HG03457 (cell line): Measurements from ENCODE around the gene PEX16.
A peak's percentile ranks its signal among the peaks of the same experiment; 100 is the strongest.
"Not testable (repeated sequence)": the region's sequence is repeated elsewhere in the genome, so short reads cannot be mapped to it uniquely, and the experiment has no call there.

Experiments
- ATAC-seq: cut with Tn5 transposase; IDR thresholded peaks from one replicate; pipeline ENCODE4 v1.9.1; 2021; ENCODE audit warnings: moderate number of reproducible peaks; ENCODE audit not compliant: unreplicated experiment

PEX16 gene

DNA sequence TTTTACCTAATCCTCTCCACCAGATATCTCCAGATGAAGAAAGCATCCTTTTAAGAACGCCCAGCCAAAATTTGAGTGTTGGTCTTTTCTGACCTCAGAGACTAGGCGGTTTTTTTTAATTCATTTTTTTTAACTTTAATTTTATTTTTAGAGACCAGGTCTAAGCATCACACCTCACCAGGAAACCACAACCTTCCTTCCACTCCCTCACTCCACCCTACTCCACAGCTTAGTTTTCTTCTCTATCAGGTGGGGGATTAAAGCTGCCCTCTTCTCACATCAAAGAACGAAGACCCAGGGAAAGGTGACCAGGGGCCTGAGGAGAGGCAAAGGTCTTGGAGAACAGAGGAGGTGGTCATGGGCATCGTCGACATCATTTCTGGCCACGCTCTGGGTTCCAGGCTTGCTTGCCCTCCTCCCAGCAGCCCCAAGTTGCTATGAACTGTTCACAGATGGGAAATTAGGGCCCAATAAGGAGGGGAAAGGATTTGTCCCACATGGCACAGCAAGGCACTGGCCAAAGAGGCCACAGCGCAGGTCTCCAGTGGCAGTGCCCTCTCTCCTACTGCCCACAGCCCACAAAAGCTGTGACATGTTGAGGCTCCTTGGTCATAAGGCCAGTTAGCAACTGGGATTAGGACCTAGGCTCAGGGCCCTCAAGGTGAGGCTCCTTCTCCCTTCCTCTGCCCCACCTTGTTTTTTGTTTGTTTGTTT, 1.4 kb upstream of the PEX16 start:
- ATAC-seq, result no peak

DNA sequence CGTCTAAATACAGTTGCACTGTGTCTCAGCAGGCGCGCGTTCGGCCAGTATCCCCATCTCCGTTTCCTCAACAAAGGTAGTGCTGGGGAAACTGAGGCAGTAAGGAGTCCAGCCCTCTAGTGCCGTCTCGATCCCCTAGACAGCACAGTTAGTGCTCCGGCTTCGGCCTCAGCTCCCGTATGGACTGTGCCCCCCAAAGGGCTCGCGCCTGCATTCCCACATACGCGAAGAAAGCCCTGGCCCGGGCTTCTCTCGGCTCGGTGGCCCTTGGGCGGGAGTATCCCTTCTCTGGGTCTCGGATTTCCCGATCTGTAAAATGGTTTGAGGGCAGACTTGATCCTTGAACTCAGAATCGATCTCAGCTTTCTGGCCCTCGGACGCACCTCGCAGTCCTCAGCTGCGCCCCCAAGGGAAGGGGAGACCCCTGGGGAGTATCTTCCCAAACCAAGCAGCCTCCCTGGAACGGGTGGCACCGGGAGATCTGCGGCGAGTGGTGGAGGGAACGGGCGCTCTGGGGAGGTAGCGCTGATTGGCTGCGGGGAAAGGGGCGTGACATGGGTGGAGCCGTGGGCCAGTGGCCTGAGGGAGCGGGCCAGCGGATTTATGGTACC, 759 bp upstream of the PEX16 start:
- ATAC-seq, result peak; percentile 35

DNA sequence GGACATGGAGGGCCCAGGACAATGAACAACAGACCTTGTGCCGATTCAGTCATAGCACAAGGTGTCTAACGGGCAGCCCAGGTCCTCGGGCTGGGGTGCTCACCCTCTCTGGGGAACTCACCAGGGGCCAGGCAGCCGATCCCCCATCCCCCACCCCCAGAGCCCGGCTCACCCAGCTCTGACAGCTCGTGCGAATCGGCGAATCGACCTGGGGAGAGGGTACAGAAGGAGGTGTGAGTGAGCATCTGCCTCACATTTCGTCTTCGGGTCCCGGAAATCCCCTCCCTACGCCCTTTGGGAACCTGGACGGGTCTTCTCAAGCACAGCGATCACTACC, 423 bp downstream of the PEX16 start:
- ATAC-seq, result peak; percentile 6

DNA sequence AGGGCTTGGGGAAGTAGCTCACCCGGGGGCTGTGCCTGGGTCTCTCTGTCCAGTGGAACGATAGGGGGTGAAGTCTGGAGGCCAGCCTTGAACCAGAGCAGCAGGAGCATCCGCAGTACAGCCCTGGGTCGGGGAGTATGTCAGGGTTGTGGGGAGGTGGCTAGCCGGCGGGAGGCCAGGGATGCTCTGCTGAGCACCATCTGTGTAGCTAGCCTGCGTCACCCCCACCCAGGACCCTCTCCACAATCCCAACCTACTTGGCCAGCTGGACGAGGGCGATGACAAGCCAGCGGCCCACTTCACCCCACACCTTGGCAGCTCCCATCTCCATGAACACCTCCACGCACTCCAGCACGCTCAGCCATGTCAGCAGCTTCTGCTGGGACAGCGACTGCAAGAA, 2.2 kb downstream of the PEX16 start:
- ATAC-seq, result no peak

DNA sequence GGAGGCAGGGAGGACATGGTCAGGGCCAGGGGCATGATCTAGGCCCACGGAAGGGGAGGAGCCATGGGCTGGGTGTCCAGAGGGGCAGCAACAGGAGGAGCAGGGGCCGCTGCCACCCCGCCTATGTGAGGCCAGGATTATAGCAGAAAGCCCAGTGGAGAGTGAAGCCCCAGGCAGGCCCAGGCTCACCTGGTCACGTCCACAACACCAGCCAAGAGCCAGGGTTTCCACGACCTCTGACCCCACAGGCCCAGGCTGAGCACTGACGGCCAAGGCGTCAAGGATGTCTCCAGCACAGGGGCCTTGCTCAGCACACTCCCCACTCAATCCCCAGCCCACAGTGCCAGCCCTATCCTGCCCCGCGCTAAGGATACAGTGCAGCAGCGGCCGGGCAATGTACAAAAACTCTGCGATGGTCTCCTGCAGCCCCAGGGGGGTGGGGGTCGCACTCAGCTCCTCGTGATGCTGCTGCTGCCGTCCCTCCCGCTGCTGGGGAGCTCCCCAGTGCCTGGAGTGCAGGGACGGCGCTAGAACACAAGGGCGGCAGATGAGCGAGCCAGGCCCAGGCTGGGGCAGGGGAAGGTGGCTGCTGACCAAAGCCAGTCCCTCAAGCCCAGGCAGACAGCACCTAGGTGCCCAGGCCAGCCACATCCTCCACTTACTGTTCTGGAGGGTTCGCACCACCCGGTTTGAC, 3.6 kb downstream of the PEX16 start:
- no peak for ATAC-seq

DNA sequence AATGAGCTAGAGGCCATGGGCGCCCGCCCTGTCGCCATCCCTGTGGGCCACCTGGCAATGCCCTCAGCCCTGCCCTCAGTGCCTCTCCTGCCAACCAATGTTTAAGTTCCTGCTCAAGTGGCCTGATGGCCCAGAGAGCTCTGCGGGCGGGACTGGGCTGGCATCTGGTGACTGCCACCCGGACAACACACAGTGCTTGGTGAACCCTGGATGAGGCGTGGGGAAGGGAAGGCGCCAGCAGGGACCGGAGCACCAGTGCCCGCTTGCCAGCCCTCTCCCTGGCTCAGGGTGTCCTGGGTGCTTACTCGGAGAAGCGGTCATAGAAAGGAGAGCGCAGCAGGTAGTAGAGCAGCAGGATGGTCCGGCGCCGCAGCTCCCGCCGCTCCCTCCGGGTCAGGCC, 4.2 kb downstream of the PEX16 start:
- ATAC-seq, result no peak

DNA sequence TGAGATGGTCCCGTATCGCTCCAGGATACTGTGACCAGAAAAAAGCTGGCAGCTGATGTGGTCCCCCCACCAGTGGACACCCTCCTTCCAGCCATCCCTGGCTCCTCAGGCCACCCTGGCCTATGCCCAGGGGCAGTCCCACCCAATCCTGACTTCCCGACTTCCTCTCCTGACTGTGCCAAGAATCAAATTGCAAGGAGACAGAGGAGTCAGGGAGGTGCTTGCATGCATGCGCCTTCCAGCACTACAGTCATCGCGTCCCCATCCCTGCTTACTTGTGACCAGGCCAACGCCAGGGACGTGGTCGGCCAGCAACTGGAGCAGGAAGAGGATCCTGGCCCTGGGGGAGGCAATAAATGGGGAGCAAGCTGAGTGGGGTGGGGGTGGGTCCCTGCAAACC, 7.1 kb downstream of the PEX16 start:
- no peak for ATAC-seq

DNA sequence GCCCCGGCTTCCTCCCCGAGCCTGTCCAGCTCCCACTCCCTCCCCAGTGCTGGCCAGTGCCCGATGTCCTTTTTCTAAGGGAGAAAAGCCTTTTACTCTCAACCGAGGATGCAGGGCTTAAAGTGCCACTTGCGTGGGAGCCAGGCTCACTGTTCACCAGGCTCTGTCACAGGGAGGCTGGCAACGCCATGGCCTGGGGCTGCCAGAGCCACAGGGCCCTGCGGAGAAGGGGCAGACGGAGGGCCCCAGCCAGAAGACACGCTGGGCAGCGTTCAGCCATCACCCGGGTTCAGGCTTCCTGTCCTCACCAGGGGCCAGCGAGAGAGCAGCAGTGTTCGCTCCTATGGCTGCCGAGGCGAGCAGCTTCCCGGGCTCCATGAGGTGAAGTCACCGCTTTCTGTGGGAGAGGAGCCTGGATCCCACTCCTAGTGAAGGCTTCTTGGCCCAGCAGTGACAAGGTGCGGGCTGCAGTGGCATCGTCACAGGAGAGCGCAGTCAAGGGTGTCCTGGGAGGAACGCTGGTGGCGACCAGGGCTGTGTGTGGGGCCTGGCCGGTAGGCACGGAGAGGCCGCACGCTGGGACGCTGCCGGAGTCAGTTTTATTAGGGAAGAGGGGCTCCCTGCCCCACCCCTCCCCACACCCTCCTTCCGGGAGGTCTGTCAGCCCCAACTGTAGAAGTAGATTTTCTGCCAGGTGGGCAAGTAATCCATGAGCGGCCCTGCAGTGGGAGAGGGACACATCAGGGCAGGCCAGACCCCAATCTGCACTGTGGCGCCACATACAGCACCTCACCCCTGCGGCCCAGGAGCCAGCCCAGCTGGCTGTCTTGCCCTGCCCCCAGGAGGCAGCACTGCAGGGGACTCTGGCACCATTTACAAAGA, 7.8 kb downstream of the PEX16 start:
- no peak for ATAC-seq

DNA sequence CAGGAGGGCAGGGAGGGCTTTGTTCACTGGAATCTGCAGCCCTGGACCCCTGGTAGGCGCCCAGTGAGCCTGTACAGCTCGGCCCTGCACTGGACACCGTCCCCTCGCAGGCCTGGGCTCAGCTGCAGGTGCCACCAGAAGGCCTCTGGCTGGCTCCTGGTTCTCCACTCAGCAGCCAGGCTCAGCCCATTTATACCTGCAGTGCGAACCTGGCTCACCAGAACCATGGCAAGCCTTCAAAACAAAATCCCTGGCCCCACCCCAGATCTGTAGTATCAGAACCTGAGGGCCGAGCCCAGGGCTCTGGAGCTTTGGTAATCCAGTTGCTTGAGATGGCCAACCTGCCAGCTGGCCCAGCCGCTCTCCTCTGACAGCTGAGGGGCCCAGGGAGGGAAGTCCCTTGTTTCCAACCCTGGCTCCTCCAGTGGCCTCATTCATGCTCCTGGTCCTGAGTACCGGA, 9.7 kb downstream of the PEX16 start:
- ATAC-seq, result no peak

DNA sequence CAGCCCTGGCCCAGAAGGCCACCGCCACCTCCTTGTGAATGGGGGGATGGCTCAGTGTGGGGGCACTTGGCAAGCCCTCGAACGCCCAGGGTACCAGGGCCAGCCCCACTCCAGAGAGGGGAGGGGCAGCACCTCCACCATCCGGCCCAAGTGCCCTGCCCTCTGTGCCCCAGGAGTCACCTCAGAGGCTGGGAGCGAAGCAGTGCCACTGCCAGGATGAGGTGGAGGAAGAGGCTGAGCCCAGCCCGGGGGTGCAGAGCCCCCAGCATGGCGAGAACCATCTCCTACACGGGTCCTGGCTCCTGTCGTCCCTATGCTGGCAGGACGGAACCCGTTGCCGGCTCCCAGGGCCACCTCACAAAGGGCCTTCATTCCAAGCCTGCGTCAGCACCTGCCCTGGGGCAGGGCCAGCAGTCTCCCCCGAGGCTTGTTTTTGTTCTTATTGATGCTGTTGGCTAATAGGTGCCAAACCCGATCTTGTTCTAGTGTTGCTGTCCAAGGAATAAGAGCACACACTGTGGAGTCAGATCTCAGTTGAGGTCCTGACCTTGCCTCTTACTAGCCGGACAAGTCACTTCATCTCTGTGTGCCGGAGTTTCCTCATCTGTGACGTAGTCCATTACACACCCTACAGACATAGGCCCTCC, 10.6 kb downstream of the PEX16 start, which contains the start of gene FREY1:
Gene FREY1 (minus strand): TSS at position 307 of the 647 bp plus-strand sequence. CDS start 26 bp downstream, at position 281.
- no peak for ATAC-seq

DNA sequence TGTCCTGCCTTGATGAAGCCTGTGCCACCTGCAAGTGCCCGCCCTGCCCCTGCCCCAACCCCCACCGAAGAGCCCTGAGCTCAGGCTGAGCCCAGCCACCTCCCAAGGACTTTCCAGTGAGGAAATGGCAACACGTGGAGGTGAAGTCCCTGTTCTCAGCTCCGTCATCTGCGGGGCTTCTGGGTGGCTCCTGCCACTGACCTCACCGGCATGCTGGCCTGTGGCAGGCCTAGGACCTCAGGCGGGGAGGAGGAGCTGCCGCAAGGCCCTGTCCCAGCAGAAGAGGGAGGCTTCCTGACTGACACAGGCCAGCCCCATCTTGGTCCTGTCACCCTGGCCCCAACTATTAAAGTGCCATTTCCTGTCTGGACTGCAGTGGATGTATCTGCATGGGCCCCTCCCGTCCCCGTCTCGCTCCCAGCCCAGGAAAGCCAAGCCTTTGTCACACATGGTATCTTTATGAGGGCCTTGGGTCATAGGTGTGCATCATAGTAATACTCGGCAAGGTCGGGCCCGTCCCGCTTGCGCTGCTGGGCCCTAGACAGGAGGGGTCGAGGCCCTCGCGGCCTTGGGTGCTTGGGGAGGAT, 11.5 kb downstream of the PEX16 start:
- no peak for ATAC-seq

DNA sequence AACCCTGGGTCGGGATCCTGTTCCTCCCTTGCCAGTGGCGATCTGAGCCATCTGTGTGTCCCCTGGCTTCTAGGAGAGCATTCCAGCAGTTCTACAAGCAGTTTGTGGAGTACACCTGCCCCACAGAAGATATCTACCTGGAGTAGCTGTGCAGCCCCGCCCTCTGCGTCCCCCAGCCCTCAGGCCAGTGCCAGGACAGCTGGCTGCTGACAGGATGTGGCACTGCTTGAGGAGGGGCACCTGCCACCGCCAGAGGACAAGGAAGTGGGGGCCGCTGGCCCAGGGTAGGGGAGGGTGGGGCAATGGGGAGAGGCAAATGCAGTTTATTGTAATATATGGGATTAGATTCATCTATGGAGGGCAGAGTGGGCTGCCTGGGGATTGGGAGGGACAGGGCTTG, 12.1 kb downstream of the PEX16 start:
- ATAC-seq, result not testable (repeated sequence)

DNA sequence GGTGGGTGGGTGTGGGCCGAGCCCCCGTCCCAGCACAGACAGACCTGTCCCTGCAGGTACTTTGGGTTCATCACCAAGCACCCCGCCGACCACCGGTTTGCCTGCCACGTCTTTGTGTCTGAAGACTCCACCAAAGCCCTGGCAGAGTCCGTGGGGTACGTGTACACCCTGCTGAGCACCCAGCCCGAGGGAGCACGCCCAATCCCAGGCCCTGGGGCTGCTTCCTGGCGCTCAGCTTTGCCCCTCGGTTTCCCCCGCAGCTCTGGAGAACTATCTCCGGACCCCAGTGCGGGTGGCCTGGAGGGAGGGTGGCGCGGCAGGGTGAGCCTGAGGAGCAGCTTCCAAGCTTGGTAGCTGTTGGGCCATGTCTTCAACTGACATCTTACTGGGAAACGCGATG, 12.6 kb downstream of the PEX16 start:
- no peak for ATAC-seq

DNA sequence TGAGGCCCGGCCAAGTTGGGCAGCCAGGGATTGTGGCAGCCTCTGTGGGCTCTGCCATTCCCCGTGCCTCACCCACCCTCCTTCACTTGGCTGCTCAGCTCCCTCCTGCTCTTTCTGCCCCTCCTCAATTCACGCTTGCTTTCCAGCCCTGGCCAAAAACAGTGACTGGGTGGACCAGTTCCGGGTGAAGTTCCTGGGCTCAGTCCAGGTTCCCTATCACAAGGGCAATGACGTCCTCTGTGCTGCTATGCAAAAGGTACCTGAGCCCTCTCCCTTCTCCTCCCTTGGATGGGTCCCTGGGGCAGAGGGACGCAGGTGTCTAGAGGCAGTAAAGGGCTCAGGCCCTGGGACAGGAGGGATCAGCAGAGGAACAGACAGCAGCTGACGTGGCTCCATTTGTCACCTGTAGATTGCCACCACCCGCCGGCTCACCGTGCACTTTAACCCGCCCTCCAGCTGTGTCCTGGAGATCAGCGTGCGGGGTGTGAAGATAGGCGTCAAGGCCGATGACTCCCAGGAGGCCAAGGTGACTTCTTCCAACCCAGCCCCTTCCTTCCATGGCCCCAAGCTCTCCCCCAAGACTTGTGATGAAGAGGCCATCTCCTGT, 13.3 kb downstream of the PEX16 start:
- ATAC-seq, result no peak

DNA sequence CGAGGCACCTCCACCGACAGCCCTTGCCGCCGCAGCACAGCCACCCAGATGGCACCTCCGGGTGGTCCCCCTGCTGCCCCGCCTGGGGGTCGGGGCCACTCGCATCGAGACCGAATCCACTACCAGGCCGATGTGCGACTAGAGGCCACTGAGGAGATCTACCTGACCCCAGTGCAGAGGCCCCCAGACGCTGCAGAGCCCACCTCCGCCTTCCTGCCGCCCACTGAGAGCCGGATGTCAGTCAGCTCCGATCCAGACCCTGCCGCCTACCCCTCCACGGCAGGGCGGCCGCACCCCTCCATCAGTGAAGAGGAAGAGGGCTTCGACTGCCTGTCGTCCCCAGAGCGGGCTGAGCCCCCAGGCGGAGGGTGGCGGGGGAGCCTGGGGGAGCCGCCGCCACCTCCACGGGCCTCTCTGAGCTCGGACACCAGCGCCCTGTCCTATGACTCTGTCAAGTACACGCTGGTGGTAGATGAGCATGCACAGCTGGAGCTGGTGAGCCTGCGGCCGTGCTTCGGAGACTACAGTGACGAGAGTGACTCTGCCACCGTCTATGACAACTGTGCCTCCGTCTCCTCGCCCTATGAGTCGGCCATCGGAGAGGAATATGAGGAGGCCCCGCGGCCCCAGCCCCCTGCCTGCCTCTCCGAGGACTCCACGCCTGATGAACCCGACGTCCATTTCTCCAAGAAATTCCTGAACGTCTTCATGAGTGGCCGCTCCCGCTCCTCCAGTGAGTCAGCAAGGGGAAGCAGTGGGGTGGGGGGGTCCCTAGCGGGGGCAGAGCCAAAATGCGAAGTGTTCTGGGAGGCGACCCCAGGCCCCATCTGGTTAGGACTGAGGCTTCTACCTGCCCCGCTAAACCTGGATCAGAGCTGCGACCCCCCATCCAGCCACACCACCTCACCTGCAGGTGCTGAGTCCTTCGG, 15.0 kb downstream of the PEX16 start:
- ATAC-seq, result no peak

DNA sequence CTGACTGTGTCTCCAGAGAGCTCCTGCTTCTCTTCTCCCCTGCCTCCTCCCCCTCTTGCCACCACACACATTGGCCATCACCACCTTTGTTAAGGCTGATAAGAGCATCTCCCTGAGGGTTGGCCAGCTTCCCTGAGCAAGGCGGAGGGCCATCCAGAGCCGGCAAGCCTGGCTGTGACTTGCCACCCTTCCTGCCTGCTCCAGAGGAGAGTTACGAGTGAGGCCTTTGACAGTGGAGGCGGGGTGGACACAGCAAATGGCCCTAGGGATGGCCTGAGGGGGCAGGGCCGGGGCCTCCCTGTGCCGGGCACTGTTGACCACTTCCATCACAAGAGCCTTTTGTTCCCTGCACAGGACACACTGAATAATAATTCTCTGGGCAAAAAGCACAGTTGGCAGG, 16.1 kb downstream of the PEX16 start:
- no peak for ATAC-seq

DNA sequence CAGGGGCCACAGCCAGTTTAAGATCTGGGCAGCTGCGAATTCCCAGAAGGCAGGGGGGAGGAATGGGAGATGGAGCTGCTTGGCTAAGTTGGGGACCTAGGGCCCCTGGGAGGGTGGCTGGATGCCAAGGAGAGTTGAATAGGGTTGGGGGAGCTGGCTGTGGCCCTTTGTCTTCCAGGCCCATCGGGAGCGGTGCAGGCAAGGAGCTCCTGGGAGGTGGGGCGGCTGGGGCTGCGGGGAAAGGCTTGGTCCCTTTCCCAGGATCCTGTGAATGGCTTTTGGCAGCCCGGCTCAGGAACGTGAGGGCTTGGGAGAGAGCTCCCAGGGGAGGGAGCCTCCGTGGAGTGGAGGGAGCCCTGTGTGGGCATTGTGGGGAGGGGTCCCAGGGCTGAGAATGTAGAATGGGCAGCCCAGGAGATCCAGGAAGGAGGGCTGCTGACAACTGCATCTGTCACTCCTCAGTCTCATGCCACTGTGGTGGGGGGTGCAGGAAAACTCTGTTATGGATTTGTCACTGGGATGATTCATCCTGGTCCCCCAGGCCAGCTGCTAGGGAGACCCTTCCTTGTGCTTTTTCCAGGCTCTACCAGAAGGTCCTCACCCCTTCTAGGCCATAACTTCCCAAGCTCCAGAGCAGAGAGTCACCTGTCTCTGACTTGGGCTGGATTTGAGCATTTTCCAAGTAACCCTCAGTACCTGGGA, 16.6 kb downstream of the PEX16 start:
- no peak for ATAC-seq

DNA sequence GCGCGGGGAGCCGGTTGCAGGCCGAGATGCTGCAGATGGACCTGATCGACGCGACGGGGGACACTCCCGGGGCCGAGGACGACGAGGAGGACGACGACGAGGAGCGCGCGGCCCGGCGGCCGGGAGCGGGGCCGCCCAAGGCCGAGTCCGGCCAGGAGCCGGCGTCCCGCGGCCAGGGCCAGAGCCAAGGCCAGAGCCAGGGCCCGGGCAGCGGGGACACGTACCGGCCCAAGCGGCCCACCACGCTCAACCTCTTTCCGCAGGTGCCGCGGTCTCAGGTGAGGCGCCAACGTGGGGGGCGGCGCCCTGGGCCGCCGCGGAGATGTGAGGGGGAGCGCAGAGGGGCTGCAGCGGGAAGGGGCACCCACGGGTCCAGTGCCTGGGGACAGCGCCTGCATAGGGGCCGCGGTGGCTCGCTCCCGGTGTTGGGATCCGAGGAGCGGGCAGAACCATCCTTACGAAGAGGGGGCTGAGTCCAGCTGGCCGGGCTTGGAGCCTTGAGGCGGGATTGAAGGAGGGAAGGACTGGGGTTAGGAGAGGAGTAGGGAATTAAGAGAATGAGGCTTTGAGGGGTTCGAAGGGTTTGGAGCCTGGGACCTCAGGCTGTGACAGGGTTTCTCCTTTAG, 17.4 kb downstream of the PEX16 start:
- ATAC-seq, result not testable (repeated sequence)
